ENCODE results near the gene NME9.

The NME9 gene

DNA sequence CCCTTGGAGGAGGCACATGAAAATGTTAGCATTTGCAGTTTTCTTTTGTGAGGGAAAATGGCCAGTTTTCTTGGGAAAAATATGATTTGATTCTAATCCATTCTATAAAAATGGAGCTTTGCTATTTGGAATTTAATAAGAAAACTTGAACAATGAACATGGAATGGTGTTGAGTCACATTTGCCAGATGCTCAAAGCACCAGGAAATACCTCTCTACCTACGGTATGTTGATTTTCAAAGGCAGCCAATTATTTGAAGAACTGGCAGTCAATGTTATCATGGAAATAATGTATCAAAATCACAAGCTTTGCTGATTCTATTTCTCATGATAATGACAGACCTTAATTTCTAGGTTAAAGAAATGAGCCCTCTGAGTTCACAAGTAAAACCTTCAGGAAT, 14.9 kb downstream of the NME9 start:
- no peaks in the 10 kb centered on the region for H3K27me3 ChIP-seq (ENCODE audit: insufficient read depth, low read length, poor library complexity, severe bottlenecking)
- no peaks in the 10 kb centered on the region for H3K36me3 ChIP-seq (ENCODE audit: insufficient read depth, low read length)
- H3K4me2 ChIP-seq (ENCODE audit: low read depth, low read length, poor library complexity, severe bottlenecking), result no peak overlapping the region
- no peaks in the 10 kb centered on the region for H3F3A ChIP-seq (ENCODE audit: low read depth)
- H3K9me3 ChIP-seq (ENCODE audit: insufficient read depth, low read depth, low read length), result no peaks in the 10 kb centered on the region
- no peak overlapping the region for H3K4me3 ChIP-seq (ENCODE audit: low read length, poor library complexity, severe bottlenecking)
- H2AFZ ChIP-seq (ENCODE audit: low read length), result no peak overlapping the region
- no peak for TF ChIP-seq EZH2phosphoT487 (IDR thresholded peaks at IDR 0.05; ENCODE audit: borderline replicate concordance)
- TF ChIP-seq, protein P1, sequence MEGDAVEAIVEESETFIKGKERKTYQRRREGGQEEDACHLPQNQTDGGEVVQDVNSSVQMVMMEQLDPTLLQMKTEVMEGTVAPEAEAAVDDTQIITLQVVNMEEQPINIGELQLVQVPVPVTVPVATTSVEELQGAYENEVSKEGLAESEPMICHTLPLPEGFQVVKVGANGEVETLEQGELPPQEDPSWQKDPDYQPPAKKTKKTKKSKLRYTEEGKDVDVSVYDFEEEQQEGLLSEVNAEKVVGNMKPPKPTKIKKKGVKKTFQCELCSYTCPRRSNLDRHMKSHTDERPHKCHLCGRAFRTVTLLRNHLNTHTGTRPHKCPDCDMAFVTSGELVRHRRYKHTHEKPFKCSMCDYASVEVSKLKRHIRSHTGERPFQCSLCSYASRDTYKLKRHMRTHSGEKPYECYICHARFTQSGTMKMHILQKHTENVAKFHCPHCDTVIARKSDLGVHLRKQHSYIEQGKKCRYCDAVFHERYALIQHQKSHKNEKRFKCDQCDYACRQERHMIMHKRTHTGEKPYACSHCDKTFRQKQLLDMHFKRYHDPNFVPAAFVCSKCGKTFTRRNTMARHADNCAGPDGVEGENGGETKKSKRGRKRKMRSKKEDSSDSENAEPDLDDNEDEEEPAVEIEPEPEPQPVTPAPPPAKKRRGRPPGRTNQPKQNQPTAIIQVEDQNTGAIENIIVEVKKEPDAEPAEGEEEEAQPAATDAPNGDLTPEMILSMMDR (conservative IDR thresholded peaks at IDR 0.05; ENCODE audit: low read length), result no peak
- no peaks in the 10 kb centered on the region for H3K9me2 ChIP-seq (replicated peaks; ENCODE audit: low read depth, low read length)
- no peak overlapping the region for H3K9ac ChIP-seq (ENCODE audit: low read depth, low read length, poor library complexity, severe bottlenecking)
- H3K4me1 ChIP-seq (ENCODE audit: insufficient read depth, low read length, poor library complexity, severe bottlenecking), result peaks cover under 1% of the 10 kb centered on the region
- H4K20me1 ChIP-seq (ENCODE audit: insufficient read depth, low read length, poor library complexity, severe bottlenecking), result no peaks in the 10 kb centered on the region
- H3K79me2 ChIP-seq (ENCODE audit: insufficient read depth, low read length), result no peaks in the 10 kb centered on the region

DNA sequence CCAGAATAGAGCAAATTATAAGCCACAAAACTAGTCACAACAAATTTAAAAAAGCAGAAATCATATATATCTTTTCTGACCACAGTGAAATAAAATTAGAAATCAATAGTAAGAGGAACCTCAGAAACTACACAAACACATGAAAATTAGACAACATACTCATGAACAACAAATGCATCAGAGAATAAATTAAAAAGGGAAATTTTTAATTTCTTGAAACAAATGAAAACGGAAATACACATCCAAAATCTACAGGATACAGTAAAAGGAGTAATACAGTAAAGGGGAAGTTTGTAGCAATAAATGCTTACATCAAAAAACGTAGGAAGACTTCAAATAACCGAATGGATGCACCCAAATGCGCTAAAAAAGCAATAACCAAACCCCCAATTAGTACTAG, 19.2 kb downstream of the NME9 start:
- no peak overlapping the region for H3K4me3 ChIP-seq (ENCODE audit: low read length, poor library complexity, severe bottlenecking)

DNA sequence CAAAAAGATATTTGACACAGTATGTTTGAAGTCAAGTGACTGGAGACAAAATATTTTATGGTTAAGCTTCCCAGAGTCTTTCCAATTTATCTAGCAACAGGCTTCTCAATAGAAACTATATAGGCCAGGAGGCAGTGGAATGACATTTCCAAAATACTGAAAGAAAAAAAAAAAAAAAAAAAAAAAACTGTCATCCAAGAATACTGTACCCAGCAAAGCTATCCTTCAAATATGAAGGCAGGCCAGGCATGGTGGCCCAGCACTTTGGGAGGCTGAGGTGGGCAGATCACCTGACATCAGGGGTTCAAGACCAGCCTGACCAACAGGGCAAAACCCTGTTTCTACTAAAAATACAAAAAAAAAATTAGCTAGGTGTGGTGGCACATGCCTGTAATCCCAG, 20.9 kb downstream of the NME9 start:
- Histone ChIP-seq H3K9me2 (replicated peaks; ENCODE audit: low read depth, low read length) (no peaks in the 10 kb centered on the region), H3K9ac (ENCODE audit: low read depth, low read length, poor library complexity, severe bottlenecking) (no peak overlapping the region), H3F3A (ENCODE audit: low read depth) (no peaks in the 10 kb centered on the region), H3K4me3 (ENCODE audit: low read length, poor library complexity, severe bottlenecking) (no peak overlapping the region), H3K4me1 (ENCODE audit: insufficient read depth, low read length, poor library complexity, severe bottlenecking) (no peaks in the 10 kb centered on the region), H4K20me1 (ENCODE audit: insufficient read depth, low read length, poor library complexity, severe bottlenecking) (no peaks in the 10 kb centered on the region), H3K27me3 (ENCODE audit: insufficient read depth, low read length, poor library complexity, severe bottlenecking) (no peaks in the 10 kb centered on the region), H3K9me3 (ENCODE audit: insufficient read depth, low read depth, low read length) (peaks cover 8% of the 10 kb centered on the region; the same call in 1 of the 2 replicates), H3K36me3 (ENCODE audit: insufficient read depth, low read length) (no peaks in the 10 kb centered on the region), H2AFZ (ENCODE audit: low read length) (no peak overlapping the region), H3K79me2 (ENCODE audit: insufficient read depth, low read length) (no peaks in the 10 kb centered on the region), H3K4me2 (ENCODE audit: low read depth, low read length, poor library complexity, severe bottlenecking) (no peak overlapping the region)
- no peak for TF ChIP-seq EZH2phosphoT487 (IDR thresholded peaks at IDR 0.05; ENCODE audit: borderline replicate concordance)
- TF ChIP-seq, protein P1 (conservative IDR thresholded peaks at IDR 0.05; ENCODE audit: low read length), result no peak

More for the DNA sequence above, 19.2 kb downstream of the NME9 start:
- Histone ChIP-seq H3F3A (ENCODE audit: low read depth) (no peaks in the 10 kb centered on the region), H3K9ac (ENCODE audit: low read depth, low read length, poor library complexity, severe bottlenecking) (no peak overlapping the region), H3K4me2 (ENCODE audit: low read depth, low read length, poor library complexity, severe bottlenecking) (no peak overlapping the region), H3K36me3 (ENCODE audit: insufficient read depth, low read length) (no peaks in the 10 kb centered on the region), H3K9me3 (ENCODE audit: insufficient read depth, low read depth, low read length) (peaks cover 8% of the 10 kb centered on the region; the same call in 1 of the 2 replicates), H3K4me1 (ENCODE audit: insufficient read depth, low read length, poor library complexity, severe bottlenecking) (no peaks in the 10 kb centered on the region), H3K9me2 (replicated peaks; ENCODE audit: low read depth, low read length) (no peaks in the 10 kb centered on the region), H2AFZ (ENCODE audit: low read length) (no peak overlapping the region), H3K27me3 (ENCODE audit: insufficient read depth, low read length, poor library complexity, severe bottlenecking) (no peaks in the 10 kb centered on the region), H3K79me2 (ENCODE audit: insufficient read depth, low read length) (no peaks in the 10 kb centered on the region), H4K20me1 (ENCODE audit: insufficient read depth, low read length, poor library complexity, severe bottlenecking) (no peaks in the 10 kb centered on the region)
- TF ChIP-seq, protein P1 (conservative IDR thresholded peaks at IDR 0.05; ENCODE audit: low read length), result no peak
- TF ChIP-seq EZH2phosphoT487 (IDR thresholded peaks at IDR 0.05; ENCODE audit: borderline replicate concordance), result no peak
